ENCODE results near the gene SDK1.

DNA sequence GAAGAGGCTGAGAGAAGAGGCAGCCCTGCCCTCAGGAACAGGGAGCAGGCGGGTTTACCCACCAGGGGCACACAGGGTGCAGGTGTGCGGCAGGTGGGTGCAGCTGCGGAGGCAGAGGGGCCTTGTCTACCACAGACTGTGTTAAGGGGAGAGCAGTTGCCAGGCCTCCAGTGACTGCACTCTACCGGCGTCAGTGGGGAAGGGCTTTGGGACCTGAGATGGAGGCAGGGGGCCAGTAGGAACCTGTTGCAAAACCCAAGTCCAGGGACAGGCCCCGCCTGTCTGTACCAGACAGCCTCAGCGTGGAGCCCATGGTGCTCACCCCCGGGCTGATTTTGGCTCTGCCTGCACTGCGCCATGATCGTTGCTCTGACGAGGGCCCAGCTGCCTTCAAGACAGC lies 873.4 kb downstream of the SDK1 start:
- TF ChIP-seq, protein P1, sequence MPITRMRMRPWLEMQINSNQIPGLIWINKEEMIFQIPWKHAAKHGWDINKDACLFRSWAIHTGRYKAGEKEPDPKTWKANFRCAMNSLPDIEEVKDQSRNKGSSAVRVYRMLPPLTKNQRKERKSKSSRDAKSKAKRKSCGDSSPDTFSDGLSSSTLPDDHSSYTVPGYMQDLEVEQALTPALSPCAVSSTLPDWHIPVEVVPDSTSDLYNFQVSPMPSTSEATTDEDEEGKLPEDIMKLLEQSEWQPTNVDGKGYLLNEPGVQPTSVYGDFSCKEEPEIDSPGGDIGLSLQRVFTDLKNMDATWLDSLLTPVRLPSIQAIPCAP (CRISPR knock-in tag; IDR thresholded peaks at IDR 0.05), result no peak
- TF ChIP-seq, protein P2, sequence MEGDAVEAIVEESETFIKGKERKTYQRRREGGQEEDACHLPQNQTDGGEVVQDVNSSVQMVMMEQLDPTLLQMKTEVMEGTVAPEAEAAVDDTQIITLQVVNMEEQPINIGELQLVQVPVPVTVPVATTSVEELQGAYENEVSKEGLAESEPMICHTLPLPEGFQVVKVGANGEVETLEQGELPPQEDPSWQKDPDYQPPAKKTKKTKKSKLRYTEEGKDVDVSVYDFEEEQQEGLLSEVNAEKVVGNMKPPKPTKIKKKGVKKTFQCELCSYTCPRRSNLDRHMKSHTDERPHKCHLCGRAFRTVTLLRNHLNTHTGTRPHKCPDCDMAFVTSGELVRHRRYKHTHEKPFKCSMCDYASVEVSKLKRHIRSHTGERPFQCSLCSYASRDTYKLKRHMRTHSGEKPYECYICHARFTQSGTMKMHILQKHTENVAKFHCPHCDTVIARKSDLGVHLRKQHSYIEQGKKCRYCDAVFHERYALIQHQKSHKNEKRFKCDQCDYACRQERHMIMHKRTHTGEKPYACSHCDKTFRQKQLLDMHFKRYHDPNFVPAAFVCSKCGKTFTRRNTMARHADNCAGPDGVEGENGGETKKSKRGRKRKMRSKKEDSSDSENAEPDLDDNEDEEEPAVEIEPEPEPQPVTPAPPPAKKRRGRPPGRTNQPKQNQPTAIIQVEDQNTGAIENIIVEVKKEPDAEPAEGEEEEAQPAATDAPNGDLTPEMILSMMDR (IDR thresholded peaks at IDR 0.05), result no peak
- TF ChIP-seq, protein P3, sequence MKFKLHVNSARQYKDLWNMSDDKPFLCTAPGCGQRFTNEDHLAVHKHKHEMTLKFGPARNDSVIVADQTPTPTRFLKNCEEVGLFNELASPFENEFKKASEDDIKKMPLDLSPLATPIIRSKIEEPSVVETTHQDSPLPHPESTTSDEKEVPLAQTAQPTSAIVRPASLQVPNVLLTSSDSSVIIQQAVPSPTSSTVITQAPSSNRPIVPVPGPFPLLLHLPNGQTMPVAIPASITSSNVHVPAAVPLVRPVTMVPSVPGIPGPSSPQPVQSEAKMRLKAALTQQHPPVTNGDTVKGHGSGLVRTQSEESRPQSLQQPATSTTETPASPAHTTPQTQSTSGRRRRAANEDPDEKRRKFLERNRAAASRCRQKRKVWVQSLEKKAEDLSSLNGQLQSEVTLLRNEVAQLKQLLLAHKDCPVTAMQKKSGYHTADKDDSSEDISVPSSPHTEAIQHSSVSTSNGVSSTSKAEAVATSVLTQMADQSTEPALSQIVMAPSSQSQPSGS (CRISPR knock-in tag; IDR thresholded peaks at IDR 0.05; ENCODE audit: borderline replicate concordance, low read depth), result no peak
- TF ChIP-seq, protein P4, sequence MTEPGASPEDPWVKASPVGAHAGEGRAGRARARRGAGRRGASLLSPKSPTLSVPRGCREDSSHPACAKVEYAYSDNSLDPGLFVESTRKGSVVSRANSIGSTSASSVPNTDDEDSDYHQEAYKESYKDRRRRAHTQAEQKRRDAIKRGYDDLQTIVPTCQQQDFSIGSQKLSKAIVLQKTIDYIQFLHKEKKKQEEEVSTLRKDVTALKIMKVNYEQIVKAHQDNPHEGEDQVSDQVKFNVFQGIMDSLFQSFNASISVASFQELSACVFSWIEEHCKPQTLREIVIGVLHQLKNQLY (CRISPR knock-in tag; IDR thresholded peaks at IDR 0.05), result no peak
- TF ChIP-seq, protein P5, sequence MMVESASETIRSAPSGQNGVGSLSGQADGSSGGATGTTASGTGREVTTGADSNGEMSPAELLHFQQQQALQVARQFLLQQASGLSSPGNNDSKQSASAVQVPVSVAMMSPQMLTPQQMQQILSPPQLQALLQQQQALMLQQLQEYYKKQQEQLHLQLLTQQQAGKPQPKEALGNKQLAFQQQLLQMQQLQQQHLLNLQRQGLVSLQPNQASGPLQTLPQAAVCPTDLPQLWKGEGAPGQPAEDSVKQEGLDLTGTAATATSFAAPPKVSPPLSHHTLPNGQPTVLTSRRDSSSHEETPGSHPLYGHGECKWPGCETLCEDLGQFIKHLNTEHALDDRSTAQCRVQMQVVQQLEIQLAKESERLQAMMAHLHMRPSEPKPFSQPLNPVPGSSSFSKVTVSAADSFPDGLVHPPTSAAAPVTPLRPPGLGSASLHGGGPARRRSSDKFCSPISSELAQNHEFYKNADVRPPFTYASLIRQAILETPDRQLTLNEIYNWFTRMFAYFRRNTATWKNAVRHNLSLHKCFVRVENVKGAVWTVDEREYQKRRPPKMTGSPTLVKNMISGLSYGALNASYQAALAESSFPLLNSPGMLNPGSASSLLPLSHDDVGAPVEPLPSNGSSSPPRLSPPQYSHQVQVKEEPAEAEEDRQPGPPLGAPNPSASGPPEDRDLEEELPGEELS (CRISPR knock-in tag; IDR thresholded peaks at IDR 0.05), result no peak
- no peak for TF ChIP-seq ETV6 (CRISPR knock-in tag; IDR thresholded peaks at IDR 0.05)

Measured in WTC11 (cell line).